Tibial nerve (tissue), 4 donors: ENCODE results near the gene ADCY2. TPM values are rescaled to one million over a fixed set of nuclear protein-coding genes. Genes with fewer than 3 reads are reported as not detected.

Experiments
- DNase-seq, 2 donors: peaks; one replicate each; pipeline ENCODE4 v3.0.0-alpha.2; 2019; ENCODE audit warnings: low spot score in 2 of 2
- H3K27ac ChIP-seq, 4 donors: fragments of 200-600 bp; sonication (generic) in 3 of 4; one replicate each; pipeline ENCODE4 v1.5.1; 2017 to 2019; ENCODE audit warnings: mild to moderate bottlenecking in 1 of 4
- H3K27me3 ChIP-seq, 2 donors: fragments of 200-600 bp; sonication (generic) in 1 of 2; one replicate each; pipeline versions ENCODE4 v1.5.1 to v1.6.0; 2017 to 2019
- H3K36me3 ChIP-seq, 3 donors: fragments of 200-600 bp; sonication (generic); one replicate each; pipeline ENCODE4 v1.5.1; 2018 to 2019
- H3K4me1 ChIP-seq, 4 donors: fragments of 200-600 bp; sonication (generic) in 3 of 4; one replicate each; pipeline ENCODE4 v1.5.1; 2017 to 2019
- H3K4me3 ChIP-seq, 4 donors: fragments of 200-600 bp; sonication (generic) in 3 of 4; one replicate each; pipeline ENCODE4 v1.5.1; 2017 to 2019; ENCODE audit warnings: mild to moderate bottlenecking in 1 of 4, moderate library complexity in 1 of 4
- H3K9me3 ChIP-seq, 4 donors: fragments of 200-600 bp; sonication (generic) in 3 of 4; one replicate each; pipeline ENCODE4 v1.5.1; 2017 to 2019
- EP300 ChIP-seq, 2 donors: sonication (generic); formaldehyde crosslinking; IDR thresholded peaks; one replicate each; pipeline ENCODE4 v1.6.1; 2017; ENCODE audit warnings: antibody characterized with exemption in 2 of 2, mild to moderate bottlenecking in 1 of 2
- POLR2A ChIP-seq, 2 donors: fragments of 450-650 bp; IDR thresholded peaks; one replicate each; pipeline ENCODE4 v1.6.1; 2017; ENCODE audit warnings: antibody characterized with exemption in 2 of 2, mild to moderate bottlenecking in 2 of 2, moderate library complexity in 2 of 2
- WGBS, 2 donors: methylation state at CpG; one replicate each; pipeline ENCODE4 v1.1.5; 2018; 5-methylcytosine and 5-hydroxymethylcytosine counted together
- total RNA-seq, 4 donors: library from RNA; depleted of rRNA; stranded (reverse); fragments of >200 nt; gene quantifications; one replicate each; pipeline ENCODE4 v1.1.0, GENCODE V29; 2016
- TF ChIP-seq, protein P1 (sequence below), 5 experiments: fragments of 200-600 bp in 3 of 5; fragments of 450-650 bp in 2 of 5; sonication (generic) in 3 of 5; IDR thresholded peaks; one replicate each; pipeline ENCODE4 v1.5.1; 2016 to 2019; ENCODE audit warnings: antibody characterized with exemption in 5 of 5, mild to moderate bottlenecking in 3 of 5, moderate library complexity in 2 of 5

ADCY2 gene
- total RNA-seq, 4 donors from 2014 or later: 4.2 to 11.8 (median 10.0) TPM

DNA sequence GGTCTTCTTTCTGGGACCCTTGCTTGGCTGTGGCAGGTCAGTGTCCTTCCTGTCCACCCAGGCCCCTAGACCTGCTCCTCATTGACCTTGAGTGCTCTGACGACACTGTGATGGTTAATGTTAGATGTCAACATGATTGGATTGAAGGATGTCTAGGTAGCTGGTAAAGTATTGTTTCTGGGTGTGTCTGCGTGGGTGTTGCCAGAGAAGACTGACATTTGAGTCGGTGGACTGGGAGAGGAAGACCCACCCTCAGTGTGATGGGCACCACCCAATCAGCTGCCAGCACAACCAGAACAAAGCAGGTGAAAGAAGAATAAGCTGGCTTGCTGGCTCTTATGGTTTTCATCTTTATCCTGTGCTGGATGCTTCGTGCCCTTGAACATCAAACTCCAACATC is 380.5 kb downstream of the ADCY2 start:
- H3K27me3 ChIP-seq: no peaks in the 10 kb centered on the region
- WGBS, 2 donors: 86 to 93% methylated on average over 4 of the region's 4 CpGs
- no peak overlapping the region for H3K4me3 ChIP-seq
- no peaks in the 10 kb centered on the region for H3K4me1 ChIP-seq
- no peak overlapping the region for H3K27ac ChIP-seq
- DNase-seq: no peak
- no peaks in the 10 kb centered on the region for H3K9me3 ChIP-seq
- TF ChIP-seq POLR2A (IDR thresholded peaks at IDR 0.05) (no peak), EP300 (IDR thresholded peaks at IDR 0.05) (no peak)
- TF ChIP-seq, protein P1, sequence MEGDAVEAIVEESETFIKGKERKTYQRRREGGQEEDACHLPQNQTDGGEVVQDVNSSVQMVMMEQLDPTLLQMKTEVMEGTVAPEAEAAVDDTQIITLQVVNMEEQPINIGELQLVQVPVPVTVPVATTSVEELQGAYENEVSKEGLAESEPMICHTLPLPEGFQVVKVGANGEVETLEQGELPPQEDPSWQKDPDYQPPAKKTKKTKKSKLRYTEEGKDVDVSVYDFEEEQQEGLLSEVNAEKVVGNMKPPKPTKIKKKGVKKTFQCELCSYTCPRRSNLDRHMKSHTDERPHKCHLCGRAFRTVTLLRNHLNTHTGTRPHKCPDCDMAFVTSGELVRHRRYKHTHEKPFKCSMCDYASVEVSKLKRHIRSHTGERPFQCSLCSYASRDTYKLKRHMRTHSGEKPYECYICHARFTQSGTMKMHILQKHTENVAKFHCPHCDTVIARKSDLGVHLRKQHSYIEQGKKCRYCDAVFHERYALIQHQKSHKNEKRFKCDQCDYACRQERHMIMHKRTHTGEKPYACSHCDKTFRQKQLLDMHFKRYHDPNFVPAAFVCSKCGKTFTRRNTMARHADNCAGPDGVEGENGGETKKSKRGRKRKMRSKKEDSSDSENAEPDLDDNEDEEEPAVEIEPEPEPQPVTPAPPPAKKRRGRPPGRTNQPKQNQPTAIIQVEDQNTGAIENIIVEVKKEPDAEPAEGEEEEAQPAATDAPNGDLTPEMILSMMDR (IDR thresholded peaks at IDR 0.05): no peak
- no peaks in the 10 kb centered on the region for H3K36me3 ChIP-seq

GRCh38 chr5:7779019-7780005 is 383.4 kb downstream of the ADCY2 start:
- Histone ChIP-seq H3K4me3 (no peak overlapping the region), H3K27me3 (no peaks in the 10 kb centered on the region), H3K27ac (no peak overlapping the region), H3K36me3 (no peaks in the 10 kb centered on the region), H3K9me3 (no peaks in the 10 kb centered on the region), H3K4me1 (no peaks in the 10 kb centered on the region)
- TF ChIP-seq EP300 (IDR thresholded peaks at IDR 0.05) (no peak), POLR2A (IDR thresholded peaks at IDR 0.05) (no peak)
- TF ChIP-seq, protein P1 (IDR thresholded peaks at IDR 0.05): no peak
- DNase-seq: no peak
- WGBS, 2 donors: 66 to 69% methylated on average over 10 of the region's 10 CpGs

GRCh38 chr5:7781899-7782298 is 386.0 kb downstream of the ADCY2 start:
- H3K27ac ChIP-seq: no peak overlapping the region
- no peaks in the 10 kb centered on the region for H3K4me1 ChIP-seq
- no peak overlapping the region for H3K4me3 ChIP-seq
- H3K27me3 ChIP-seq: no peaks in the 10 kb centered on the region
- H3K9me3 ChIP-seq: no peaks in the 10 kb centered on the region
- no peaks in the 10 kb centered on the region for H3K36me3 ChIP-seq
- WGBS, 2 donors: 30 to 73% methylated on average over 2 to 3 of the region's 3 CpGs
- TF ChIP-seq POLR2A (IDR thresholded peaks at IDR 0.05) (no peak), EP300 (IDR thresholded peaks at IDR 0.05) (no peak)
- TF ChIP-seq, protein P1 (IDR thresholded peaks at IDR 0.05): no peak
- no peak for DNase-seq

GRCh38 chr5:7784683-7785380 is 388.9 kb downstream of the ADCY2 start:
- H3K27ac ChIP-seq: no peak overlapping the region
- H3K4me3 ChIP-seq: no peak overlapping the region
- H3K4me1 ChIP-seq: no peaks in the 10 kb centered on the region
- no peak for DNase-seq
- no peaks in the 10 kb centered on the region for H3K36me3 ChIP-seq
- no peak for TF ChIP-seq EP300 (IDR thresholded peaks at IDR 0.05)
- TF ChIP-seq, protein P1 (IDR thresholded peaks at IDR 0.05): no peak
- no peak for TF ChIP-seq POLR2A (IDR thresholded peaks at IDR 0.05)
- no peaks in the 10 kb centered on the region for H3K27me3 ChIP-seq
- 62 to 80% methylated on average over 4 of the region's 4 CpGs for WGBS, 2 donors
- H3K9me3 ChIP-seq: no peaks in the 10 kb centered on the region

GRCh38 chr5:7787770-7788169 is 391.8 kb downstream of the ADCY2 start:
- Histone ChIP-seq H3K27ac (no peak overlapping the region), H3K9me3 (no peaks in the 10 kb centered on the region), H3K27me3 (no peaks in the 10 kb centered on the region), H3K4me1 (no peaks in the 10 kb centered on the region), H3K36me3 (no peaks in the 10 kb centered on the region), H3K4me3 (no peak overlapping the region)
- WGBS, 2 donors: 95 to 97% methylated on average over 3 of the region's 3 CpGs
- no peak for TF ChIP-seq POLR2A (IDR thresholded peaks at IDR 0.05)
- no peak for TF ChIP-seq EP300 (IDR thresholded peaks at IDR 0.05)
- TF ChIP-seq, protein P1 (IDR thresholded peaks at IDR 0.05): no peak
- DNase-seq: no peak
